Measurements from ENCODE around the gene LTBP4.

Gene LTBP4, protein sequence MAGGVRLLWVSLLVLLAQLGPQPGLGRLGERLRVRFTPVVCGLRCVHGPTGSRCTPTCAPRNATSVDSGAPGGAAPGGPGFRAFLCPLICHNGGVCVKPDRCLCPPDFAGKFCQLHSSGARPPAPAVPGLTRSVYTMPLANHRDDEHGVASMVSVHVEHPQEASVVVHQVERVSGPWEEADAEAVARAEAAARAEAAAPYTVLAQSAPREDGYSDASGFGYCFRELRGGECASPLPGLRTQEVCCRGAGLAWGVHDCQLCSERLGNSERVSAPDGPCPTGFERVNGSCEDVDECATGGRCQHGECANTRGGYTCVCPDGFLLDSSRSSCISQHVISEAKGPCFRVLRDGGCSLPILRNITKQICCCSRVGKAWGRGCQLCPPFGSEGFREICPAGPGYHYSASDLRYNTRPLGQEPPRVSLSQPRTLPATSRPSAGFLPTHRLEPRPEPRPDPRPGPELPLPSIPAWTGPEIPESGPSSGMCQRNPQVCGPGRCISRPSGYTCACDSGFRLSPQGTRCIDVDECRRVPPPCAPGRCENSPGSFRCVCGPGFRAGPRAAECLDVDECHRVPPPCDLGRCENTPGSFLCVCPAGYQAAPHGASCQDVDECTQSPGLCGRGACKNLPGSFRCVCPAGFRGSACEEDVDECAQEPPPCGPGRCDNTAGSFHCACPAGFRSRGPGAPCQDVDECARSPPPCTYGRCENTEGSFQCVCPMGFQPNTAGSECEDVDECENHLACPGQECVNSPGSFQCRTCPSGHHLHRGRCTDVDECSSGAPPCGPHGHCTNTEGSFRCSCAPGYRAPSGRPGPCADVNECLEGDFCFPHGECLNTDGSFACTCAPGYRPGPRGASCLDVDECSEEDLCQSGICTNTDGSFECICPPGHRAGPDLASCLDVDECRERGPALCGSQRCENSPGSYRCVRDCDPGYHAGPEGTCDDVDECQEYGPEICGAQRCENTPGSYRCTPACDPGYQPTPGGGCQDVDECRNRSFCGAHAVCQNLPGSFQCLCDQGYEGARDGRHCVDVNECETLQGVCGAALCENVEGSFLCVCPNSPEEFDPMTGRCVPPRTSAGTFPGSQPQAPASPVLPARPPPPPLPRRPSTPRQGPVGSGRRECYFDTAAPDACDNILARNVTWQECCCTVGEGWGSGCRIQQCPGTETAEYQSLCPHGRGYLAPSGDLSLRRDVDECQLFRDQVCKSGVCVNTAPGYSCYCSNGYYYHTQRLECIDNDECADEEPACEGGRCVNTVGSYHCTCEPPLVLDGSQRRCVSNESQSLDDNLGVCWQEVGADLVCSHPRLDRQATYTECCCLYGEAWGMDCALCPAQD (N-terminal part only)

GRCh38 chr19:40601134-40601974 lies at the start of gene LTBP4:
Gene LTBP4, plus strand, starts transcription at chr19:40601369. Its CDS starts 19 bp downstream, at chr19:40601388.
- H3K4me3 ChIP-seq (ENCODE audit: low read depth, low read length) = peak within 1 kb of the TSS; percentile 36
- no peak for DNase-seq (ENCODE audit: low read depth)
- peak; percentile 14 for TF ChIP-seq CTCF (IDR thresholded peaks at IDR 0.05; ENCODE audit: low read depth, low read length, missing control alignments)
- in situ Hi-C loops (cut with HindIII; ENCODE audit: low sequenced_read_pairs) = no loop called here

- TF ChIP-seq CTCF (IDR thresholded peaks at IDR 0.05; ENCODE audit: low read depth, low read length, missing control alignments) = no peak
- in situ Hi-C loops (cut with HindIII; ENCODE audit: low sequenced_read_pairs) = loop anchor here (5.0 to 10.0 kb wide), 3 partner anchors 62 to 108 kb away; partner anchors contain the start of gene SERTAD3
- no peak for DNase-seq (ENCODE audit: low read depth)
- no peak overlapping the region for H3K4me3 ChIP-seq (ENCODE audit: low read depth, low read length)
These were observed 48.3 kb upstream of the LTBP4 start for GRCh38 chr19:40552848-40553247.

DNA sequence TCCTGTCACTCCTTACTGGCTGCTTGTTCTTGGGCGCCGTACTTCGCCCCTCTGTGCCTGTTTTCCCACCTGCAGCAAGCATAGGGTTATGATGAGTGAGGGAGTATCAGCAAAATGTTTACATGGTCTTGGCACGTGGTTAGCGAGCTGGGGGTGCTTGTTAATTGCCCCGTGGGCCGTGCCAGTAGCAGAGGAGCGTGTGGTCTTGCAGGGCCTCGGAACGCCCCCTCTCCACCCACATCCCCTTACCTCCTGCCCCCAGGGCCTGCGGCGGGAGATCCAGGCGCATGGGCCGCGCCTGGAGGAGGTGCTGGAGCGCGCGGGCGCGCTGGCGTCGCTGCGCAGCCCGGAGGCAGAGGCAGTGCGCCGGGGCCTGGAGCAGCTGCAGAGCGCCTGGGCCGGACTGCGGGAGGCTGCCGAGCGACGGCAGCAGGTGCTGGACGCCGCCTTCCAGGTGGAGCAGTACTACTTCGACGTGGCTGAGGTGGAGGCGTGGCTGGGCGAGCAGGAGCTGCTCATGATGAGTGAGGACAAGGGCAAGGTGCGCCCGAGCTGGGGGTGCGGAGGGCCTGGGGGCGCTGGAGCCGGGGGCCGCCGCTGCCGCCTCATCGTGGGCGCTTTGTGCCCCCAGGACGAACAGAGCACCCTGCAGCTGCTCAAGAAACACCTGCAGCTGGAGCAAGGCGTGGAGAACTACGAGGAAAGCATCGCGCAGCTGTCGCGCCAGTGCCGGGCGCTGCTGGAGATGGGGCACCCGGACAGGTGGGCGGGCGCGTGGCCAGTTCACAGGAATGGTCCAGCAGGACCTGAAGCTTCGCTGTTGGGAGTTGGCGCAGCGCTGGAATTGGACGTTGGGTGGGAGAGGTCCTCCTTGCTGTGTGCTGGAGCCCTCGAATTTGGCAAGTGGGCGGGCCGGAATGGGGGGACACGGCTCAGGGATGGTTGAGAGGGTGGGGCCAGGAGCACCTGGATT lies 47.0 kb upstream of the LTBP4 start:
- no peak for TF ChIP-seq CTCF (IDR thresholded peaks at IDR 0.05; ENCODE audit: low read depth, low read length, missing control alignments)
- DNase-seq (ENCODE audit: low read depth) = no peak
- no peak overlapping the region for H3K4me3 ChIP-seq (ENCODE audit: low read depth, low read length)
- in situ Hi-C loops (cut with HindIII; ENCODE audit: low sequenced_read_pairs) = loop anchor here (5.0 to 10.0 kb wide), 3 partner anchors 61 to 109 kb away; partner anchors contain the start of gene SERTAD3

DNA sequence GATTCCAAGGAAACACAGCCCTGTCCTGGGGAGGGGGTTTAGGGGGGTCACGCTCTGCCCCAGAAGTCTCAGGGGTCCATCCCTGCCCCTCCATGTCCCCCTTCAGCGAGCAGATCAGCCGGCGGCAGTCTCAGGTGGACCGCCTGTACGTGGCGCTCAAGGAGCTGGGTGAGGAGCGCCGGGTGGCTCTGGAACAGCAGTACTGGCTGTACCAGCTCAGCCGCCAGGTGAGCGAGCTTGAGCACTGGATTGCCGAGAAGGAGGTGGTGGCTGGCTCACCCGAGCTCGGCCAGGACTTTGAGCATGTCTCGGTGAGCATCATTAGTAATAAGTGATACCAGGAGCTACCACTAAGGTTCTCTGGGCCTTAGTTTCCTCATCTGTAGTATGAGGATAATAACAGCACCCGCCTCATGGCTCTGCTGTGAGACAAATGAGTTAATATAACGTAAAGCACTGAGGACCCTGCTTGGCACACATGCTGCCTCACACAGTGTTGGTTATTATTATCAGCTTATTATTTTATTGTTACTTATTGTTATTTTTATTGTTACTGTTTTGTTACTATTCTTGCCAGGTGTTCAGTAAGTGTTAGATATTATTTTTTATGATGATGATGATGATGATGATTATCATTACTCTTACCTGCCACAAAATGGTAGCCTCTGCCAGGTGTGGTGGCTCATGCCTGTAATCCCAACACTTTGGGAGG lies 45.0 kb upstream of the LTBP4 start:
- H3K4me3 ChIP-seq (ENCODE audit: low read depth, low read length) = no peak overlapping the region
- no peak for DNase-seq (ENCODE audit: low read depth)
- in situ Hi-C loops (cut with HindIII; ENCODE audit: low sequenced_read_pairs) = loop anchor here (10.0 kb wide), 2 partner anchors 59 to 111 kb away; partner anchors contain the start of gene SERTAD3

More for the DNA sequence above, 45.0 kb upstream of the LTBP4 start:
- TF ChIP-seq CTCF (IDR thresholded peaks at IDR 0.05; ENCODE audit: low read depth, low read length, missing control alignments) = no peak
